CD4-positive, alpha-beta T cell treated with Interleukin-6 at 100 ng/mL for 8 hours (primary cell): ENCODE measurements around the gene HDAC4.
"Not testable (repeated sequence)": the region's sequence is repeated elsewhere in the genome, so short reads cannot be mapped to it uniquely, and the experiment has no call there.

Experiments
- DNase-seq: peaks from one replicate; pipeline ENCODE4 v3.0.0-alpha.2; 2020; ENCODE audit warnings: mixed read lengths, low spot score

HDAC4 gene

DNA sequence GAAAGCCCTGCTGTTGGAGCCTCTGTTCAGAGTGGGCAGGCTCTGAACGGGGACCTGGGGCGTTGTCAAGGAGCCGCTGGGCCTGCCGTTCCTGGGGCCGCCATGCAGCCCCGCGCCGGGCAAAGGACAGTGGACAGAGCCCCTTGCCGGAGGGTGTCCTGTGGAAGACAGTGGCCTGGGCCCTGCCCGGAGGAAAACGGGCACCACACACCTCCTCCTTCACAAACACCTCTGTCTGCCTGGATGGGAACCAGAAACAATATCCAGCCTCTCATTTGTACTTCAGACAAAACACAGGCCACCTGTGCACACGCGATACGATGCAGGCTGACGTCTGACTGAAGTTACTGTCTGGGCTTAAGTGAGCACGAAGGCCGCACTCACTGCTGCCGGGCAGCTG is 319.2 kb downstream of the HDAC4 start:
- DNase-seq: no peak

DNA sequence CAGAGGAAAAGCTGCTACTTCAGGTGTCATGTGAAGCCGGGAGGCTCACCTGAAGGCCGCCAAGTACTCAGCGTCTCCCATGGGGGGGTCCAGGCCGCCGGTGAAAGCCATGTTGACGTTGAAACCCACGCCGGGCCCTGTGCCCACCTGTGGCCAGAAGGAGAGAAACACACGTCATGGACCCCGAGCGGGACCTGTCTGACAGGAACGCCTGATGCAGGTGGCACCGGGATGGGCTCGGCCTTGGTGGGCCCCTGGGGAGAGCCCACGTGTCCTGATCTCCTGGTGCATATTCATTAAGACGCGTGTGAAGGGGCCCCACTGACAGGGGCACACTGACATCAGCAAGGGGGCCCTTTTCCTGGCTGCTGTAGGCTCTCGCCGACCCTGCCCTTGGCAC is 319.8 kb downstream of the HDAC4 start:
- no peak for DNase-seq

DNA sequence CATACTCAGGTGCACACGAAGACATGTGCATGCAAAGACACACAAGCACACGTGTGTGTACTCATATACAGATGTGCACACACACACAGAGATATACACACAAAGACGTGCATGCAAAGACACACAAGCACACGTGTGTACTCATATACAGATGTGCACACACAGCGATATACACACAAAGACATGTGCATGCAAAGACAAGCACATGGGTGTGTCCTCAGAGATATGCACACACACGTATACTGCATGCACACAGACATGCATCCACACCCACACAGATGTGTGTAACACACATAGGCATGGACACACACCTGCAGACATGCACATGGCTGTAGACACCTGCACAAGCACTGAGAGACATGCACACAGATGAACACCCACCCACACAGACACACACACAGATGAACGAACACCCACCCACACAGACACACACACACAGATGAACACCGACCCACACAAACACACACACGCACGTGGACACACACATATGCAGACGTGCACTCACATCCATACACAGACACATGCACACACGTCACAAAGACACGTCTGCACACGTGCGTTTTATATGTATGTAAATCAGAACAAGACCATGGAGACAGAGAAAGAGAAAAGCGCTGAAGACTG is 321.0 kb downstream of the HDAC4 start:
- DNase-seq: no peak

DNA sequence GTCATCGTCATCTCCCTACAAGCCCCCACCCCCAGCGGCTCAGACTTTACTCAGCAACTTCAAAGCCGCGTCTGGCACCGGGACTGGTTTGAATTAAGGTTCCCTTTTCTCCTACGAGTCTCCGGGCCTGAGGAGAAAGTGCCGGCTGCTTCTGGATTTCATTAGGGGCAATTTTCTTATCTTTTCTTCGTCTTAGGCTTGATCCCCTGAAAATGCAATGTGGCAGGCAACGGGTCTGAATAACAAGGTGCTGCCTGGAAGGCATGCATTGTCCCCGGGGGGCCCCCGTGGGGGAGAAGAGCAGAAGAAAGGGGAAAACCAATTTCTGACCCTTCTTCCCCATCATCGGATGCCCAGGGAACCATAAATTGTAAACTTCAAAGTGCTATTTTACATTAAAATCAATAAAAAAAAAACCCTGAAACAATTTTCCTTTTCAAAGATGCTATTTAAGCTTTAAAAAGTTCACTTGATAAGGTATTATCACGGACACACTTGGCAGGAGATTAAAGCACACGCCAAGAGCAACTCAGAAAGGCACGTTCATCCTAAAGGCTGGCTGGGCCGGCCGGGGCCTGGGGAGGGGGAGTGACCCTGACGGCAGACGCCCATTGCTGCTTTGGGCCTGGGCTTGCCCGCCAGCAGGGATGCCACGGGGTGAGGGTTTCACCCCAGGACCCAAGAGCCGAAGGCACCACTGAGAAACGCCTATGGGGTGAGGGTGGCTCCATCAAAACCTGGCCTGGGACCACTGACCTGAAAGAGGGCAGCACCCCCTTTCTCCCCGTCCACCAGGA is 322.5 kb downstream of the HDAC4 start:
- DNase-seq: no peak

DNA sequence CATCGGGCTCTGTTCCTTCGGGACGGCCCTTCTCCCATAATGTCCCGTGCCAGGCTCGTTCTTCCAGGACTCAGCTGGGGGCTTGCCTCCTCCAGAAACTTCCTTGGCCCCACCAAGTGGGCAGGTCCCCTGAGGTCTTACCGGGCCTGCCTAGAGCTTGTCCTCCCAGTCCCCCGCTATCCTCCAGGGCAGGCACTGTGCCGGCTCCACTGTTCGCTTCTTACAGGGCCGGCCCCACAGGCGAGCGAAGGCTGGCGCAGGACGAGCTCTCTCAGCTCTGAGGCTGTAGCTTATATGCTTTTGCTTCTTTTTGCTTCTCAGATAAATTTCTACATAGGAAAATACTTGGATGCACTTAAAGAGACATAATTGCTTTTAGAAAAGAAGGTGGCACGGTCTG is 323.6 kb downstream of the HDAC4 start:
- DNase-seq: no peak

DNA sequence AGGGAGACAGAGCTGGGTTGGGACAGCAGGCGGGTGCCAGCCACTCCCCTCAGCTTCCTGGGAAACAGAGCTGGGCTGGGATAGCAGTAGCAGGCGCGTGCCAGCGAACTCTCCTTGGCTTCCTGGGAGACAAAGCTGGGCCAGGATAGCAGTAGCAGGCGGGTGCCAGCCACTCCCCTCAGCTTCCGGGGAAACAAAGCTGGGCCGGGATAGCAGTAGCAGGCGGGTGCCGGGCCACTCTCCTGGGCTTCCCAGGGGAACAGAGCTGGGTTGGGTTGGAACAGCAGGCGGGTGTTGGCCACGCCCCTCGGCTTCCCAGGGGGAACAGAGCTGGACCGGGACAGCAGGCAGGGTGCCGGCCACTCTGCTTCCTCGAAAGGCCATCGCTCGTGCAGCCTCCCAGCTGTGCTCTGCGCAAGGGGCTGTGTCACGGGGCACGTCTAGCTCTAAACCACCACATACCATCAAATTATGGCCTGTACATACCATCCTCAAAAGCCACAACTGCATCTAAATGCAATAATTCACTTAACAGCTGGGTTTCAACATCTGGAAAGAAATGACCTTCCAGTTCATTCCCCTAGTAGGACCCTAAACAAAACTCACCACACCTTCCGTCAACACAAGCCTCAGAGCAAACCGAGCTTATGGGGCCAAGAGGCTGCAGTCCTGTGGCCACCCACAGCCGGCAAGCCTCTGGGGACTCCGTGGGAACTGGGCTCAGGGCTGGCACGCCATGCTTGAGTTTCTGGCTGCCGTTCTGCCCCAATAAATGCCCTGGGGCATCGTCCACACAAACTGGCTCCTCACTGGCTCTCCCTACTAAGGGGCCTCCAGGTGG is 324.7 kb downstream of the HDAC4 start:
- no peak for DNase-seq

DNA sequence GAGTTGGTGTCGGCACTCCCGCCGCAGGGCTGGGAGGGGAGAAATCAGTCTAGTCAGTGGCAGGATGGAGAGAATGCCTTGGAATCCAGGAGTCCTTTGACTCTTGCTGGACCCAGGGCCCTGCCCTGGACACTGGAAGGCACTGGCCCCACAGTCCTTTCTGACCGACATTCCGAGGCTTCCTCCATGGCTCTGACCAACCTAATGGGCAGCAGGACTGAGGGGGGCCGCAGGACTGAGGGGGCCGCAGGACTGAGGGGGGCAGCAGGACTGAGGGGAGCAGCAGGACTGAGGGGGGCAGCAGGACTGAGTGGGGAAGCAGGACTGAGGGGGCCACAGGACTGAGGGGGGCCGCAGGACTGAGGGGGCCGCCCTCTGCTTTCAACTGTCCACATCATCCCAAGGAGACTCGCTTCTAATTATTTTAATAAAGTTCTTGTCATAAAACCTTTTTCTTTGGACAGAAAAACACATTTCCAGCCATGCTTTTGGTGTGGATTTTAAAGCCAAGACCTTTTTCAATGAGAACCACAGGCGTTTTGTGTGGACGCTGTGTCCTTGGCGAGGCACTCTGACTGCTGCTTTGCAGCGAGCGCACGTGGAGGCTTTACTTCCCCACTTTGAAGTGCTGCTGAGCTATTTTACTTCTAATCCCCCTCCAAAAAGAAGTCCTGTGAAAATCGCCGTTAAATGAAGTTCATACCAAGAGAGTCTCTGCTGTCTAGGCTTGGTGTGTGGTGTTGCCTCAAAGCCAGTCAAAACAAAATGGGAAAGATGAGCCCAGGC is 326.9 kb downstream of the HDAC4 start:
- no peak for DNase-seq

DNA sequence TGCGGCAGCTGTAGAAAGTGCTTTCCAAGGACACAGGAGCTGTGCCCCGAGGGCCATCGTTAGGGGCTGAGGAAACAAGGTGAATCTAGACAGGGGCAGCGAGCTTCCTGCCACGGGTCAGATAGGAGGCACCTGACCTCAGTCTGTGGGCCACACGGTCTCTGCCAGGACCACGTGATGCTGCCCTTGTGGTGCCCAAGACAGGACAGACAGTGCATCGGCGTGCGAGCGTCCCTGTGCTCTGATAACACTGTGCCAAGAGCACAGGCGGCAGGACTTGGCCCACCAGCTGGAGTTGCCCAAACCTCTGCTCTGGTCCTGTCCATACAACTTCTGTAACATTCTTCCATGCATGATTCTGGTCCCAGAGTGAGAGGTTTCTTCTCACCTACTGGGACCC is 327.6 kb downstream of the HDAC4 start:
- DNase-seq: no peak

DNA sequence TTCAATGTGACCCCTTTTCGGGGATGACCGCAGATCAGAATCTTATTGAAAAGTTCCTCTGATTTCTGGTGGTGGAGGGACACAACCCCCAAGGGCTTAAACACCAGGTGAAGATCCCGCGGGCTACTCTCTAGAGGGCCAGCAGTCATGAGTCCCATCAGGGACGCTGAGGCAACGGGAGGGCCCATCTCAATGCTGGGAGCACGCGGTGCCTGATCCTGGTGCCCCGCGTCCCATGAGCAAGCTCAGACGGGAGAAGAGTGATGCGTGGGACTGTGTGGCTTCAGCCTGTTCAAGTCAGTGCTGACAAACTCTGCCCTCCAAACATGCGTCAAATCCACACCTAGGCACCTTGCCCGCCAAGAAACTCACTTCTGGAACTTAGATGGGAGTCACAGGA is 328.0 kb downstream of the HDAC4 start:
- no peak for DNase-seq

DNA sequence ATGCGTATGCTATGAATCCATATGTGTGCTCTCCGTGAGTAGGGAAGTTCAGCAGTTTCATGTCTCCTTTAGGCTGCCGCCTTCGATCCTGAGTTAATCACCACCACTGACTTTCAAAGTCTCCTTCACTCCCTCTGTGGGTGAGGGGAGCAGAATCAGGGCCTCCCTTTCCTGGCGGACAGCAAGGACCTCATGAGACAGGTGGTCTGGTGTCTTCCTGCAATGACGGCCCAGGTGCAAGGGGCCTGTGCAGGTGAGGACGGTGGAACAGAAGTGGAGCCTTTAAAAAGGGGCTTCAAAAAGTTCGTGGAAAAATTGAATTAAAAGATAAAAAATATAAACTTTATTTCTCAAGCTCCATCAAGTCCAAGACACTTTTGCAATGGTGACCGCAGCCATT is 330.4 kb downstream of the HDAC4 start:
- DNase-seq: no peak

DNA sequence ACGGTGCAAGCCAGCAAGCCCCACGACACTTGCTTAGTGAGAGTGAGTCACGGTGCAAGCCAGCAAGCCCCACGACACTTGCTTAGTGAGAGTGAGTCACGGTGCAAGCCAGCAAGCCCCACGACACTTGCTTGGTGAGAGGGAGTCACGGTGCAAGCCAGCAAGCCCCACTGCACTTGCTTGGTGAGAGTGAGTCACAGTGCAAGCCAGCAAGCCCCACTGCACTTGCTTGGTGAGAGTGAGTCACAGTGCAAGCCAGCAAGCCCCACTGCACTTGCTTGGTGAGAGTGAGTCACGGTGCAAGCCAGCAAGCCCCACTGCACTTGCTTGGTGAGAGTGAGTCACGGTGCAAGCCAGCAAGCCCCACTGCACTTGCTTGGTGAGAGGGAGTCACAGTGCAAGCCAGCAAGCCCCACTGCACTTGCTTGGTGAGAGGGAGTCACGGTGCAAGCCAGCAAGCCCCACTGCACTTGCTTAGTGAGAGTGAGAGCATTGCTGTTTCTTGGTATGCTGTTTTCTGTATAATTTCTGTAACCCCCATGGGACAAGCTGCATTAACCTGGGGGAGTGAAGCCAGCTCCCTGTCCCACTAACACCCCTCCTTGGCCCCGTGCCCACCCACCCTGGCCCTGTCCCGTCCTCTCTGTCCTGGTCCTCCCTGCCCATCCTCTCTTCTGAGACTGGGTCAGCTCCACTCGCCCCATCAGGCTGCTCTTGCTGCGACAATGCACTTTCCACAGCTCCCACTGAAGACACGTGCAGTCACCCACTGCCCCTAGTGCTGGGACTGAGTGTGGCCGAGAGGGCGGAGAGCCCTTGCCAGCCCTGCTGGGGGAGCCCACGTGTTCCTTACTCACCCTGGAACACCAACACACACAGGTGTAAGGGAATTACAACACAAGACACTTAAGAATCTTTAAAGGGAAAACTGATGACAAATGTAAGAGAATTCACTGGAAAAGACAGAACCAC is 331.2 kb downstream of the HDAC4 start:
- not testable (repeated sequence) for DNase-seq

DNA sequence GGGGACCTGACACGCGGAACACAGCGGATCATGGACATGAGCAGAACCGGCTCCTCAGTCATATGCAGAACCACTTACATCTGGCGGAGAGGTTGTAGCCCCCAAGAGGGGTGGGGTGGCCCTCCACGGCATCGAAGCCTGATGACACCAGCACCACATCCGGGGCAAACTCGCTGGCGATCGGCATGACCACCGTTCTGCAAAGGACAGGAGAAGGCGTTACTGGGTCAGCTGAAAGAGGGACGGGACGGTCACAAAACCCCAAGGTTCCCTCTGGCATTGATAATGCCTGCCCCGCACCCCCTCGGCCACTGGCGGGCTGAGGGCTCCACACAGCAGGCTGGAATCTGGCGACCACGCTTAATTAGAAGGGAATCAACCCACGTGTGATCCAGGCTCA is 332.4 kb downstream of the HDAC4 start:
- DNase-seq: no peak

DNA sequence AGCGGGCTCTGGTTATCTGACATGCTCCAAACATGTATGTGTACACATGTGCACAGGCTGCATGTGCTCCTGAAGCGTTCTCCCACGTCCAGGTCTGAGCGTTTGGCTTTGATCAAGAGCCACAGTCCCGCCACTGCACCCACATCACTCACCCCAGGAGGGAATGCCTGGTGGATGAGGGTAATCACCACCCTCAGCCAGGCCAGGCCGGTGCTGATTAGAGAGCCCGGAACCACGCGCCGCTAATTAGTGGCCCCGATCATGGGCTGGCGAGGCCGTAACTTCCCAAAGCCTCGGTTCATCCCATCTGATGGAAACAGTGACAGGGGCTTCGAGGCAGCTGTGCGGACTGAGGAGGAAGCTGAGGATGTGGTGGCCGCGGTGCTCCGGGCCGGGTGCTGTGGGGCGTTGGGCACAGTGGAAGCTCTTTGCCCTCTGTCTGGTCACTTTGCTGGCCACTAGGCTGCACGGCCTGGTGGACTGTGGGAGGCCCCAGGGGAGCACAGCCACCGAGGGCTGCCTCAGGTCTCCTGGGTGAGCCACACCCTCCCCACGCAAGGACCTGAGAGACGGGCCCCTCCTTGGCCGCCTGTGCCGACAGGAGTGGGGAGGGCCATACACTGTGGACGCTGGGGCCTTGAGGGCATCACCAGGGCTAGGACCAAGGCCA is 333.5 kb downstream of the HDAC4 start:
- no peak for DNase-seq

DNA sequence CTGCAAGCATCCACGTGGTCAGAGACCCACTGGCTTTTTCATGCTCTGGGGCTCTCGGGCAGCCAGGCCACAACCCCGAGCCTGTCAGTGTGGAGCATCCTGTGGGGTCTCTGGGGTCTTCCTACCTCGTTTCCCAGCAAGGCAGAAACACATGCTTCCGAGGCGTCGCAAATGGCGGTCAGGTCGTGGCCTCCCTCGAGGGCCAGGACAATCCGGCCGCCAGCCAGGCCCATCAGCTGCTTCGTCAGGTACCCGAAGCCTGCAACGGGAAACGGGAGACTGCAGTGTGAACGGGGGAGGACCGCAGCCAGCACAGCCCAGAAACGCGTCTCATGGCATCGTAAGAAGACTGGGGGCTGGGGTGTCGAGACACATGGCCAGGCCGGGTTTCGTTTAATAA is 334.2 kb downstream of the HDAC4 start:
- no peak for DNase-seq

DNA sequence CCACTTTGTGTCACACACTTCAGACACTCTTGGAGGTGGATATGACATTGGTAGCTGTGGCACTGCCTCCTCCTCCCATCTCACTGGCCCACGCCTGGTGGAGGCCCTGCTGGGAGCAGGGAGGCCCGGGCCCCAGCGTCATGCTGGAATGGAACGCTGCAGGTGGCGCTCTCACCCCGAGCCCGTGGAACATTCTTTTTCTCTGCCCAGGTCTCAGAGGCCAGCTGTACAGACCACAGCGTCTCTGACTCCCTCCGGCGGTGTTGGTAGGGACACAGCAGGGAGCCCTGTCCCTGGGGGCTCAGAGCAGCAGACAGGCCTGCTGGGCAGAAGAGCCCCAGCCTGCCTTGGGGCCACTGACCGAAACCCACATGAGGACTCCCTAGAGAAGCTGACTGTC is 334.9 kb downstream of the HDAC4 start:
- DNase-seq: no peak

DNA sequence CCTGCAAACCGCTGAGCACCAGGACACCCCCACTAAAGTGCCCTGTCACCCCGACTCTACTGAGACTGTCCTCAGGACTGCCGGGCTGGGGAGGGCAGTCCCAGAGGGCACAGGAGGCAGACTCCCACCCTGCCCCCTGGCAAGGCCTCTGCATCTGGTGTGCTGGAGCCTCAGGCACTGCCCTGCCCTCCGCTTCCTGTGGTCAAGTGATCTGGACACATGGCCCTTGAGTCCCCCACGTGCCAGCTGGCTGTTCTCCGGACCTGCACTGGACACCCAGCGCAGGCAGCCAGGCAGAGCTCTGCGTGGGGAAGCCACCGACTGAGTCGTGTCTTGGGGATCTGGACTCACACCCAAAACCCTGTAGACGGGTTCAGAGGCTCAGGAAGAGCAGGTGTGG is 335.3 kb downstream of the HDAC4 start:
- no peak for DNase-seq

DNA sequence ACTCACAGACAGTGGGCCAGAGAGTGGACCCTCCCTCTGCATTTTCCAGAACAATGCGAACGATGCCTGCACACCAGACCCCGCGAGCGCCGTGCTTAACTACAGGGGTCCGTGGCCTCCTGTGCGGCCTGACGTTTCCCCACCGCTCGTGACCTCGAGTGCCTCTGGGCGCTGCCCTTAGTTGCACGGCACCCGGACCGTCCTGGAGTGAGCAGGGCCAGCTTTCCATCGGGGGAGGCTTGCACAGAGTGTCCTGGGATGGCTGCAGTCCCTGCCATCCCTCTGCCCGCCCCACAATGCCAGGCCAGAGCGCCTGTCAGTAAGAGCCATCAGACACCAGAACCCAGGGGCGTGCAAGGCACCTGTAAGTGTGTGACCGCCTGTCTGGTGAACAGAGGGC is 335.9 kb downstream of the HDAC4 start:
- DNase-seq: no peak

DNA sequence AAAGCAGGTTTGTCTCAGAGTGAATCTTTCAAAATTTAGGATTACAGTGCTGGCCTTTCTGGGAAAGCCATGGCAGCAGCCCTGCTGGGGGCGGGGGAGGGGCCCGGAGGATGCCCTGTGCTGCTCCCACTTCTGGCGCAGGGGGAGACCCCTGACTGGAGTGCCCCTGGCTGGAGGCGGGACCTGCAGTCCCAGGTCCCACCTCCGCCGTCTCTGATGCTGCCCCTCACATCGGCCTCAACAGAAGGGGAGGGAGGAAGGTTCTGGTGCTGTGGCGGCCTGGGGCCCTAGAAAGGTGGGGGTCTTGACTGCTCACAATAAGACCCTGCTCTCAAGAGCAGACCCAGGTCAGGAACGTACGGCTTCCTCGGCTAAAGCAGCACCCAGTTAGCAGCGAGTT is 336.6 kb downstream of the HDAC4 start:
- DNase-seq: no peak

DNA sequence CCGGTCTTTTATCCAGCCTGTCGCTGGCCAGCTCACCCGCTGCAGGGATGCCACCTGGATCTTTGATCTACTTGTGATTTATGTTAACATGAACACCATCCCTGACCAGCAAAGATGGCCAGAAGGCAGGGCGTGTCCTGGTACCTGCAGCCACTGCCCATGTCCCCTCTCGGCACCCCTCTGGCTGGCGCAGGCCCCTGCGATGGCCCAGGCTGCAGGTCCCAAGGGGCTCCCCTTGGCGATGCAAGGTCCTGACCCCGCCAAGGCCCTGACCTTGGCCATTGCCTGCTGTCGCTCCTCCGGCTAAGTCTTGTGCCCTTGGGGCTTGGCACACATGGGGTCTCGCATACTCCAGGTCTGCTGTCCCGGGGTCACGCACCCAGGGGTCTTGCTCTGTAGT is 338.1 kb downstream of the HDAC4 start:
- no peak for DNase-seq

DNA sequence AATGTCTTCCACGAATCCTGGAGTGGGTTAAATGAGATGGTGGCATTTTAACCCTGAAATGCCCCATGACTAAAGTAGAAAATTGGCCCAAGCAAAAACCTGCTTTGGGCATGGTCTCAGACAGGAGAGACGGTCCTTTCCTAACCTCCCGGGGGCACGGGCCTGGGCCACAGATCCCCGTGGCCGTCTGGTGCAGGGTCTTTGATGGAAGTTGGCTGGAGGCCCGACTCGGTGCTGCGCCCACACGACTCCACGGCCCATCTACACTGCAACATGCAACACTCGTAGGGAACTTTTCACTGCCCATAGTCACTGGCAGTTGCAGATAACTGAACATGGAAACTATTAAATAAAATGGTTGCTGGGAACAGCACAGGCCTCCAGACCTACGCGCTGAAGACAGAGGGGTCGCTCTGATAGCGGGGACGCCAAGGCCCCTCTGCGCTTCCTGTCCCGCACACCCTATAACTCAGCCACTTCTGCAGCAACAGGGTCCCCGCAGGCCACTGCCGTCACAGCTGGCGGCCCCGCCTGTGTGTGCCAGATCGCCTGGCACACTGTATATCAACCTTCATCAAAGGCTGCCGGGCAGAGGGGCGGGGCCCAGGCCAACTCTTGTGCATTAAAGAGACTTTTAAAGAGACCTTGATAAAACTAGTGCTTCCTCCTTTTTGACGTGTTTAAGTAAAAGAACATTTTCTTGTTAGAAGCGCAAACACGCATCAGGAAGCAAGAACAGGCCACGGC is 338.8 kb downstream of the HDAC4 start:
- DNase-seq: no peak
